Subcutaneous abdominal adipose tissue (tissue), 5 donors: ENCODE measurements around the gene BARX1.

ENCODE experiments used
- H3K27ac ChIP-seq: one replicate; pipeline ENCODE4 v1.7.0; 2013; ENCODE audit warnings: low read depth, mild to moderate bottlenecking, inconsistent platforms, low read length, moderate library complexity
- H3K27me3 ChIP-seq, 5 donors: one replicate each; pipeline ENCODE4 v1.7.0; 2013; ENCODE audit warnings: low read length in 5 of 5, inconsistent platforms in 1 of 5; ENCODE audit not compliant: control insufficient read depth in 5 of 5, insufficient read depth in 4 of 5
- H3K36me3 ChIP-seq, 5 donors: one replicate each; pipeline ENCODE4 v1.7.0; 2013; ENCODE audit warnings: low read length in 5 of 5; ENCODE audit not compliant: control insufficient read depth in 5 of 5, insufficient read depth in 5 of 5
- H3K4me1 ChIP-seq, 5 donors: one replicate each; pipeline ENCODE4 v1.7.0; 2013; ENCODE audit warnings: low read length in 5 of 5, mild to moderate bottlenecking in 3 of 5, moderate library complexity in 1 of 5; ENCODE audit not compliant: control insufficient read depth in 5 of 5, insufficient read depth in 5 of 5
- H3K4me3 ChIP-seq, 5 donors: one replicate each; pipeline ENCODE4 v1.7.0; 2013; ENCODE audit warnings: low read length in 5 of 5, low read depth in 1 of 5
- H3K9ac ChIP-seq, 5 donors: one replicate each; pipeline ENCODE4 v1.7.0; 2013; ENCODE audit warnings: low read length in 5 of 5, mild to moderate bottlenecking in 4 of 5, moderate library complexity in 3 of 5
- H3K9me3 ChIP-seq, 5 donors: one replicate each; pipeline ENCODE4 v1.7.0; 2013; ENCODE audit warnings: low read length in 5 of 5; ENCODE audit not compliant: control insufficient read depth in 5 of 5
- donor health status: healthy.
- donor health status: healthy.
- donor health status: healthy.
- donor health status: healthy.
- donor health status: healthy.

The BARX1 gene

DNA sequence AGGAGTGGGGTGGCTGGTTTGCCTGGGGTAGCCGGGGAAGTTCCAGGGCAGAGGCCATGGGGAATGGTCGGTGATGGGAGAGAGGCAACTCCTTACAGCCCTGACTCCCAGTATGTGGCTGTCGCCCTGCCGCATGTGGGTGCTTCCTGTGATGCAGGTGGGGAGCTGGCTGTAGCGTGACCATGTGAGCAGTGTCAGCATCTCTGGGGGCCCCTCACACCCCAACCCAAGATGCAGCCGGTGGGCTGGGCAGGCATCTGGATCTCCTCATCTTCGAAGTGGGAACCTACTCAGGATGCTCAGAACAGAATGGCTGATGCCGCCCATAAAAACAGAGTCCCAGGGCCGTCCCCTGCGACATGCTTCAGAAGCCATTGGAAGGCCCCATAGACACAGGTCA lies 45.0 kb downstream of the BARX1 start:
- peaks cover 26 to 40% (median 34%) of the 10 kb centered on the region in 5 donors for H3K27me3 ChIP-seq
- H3K9me3 ChIP-seq, result peaks cover 0 to 7% (median 0%) of the 10 kb centered on the region in 5 donors
- H3K4me1 ChIP-seq, result no peaks in the 10 kb centered on the region
- no peaks in the 10 kb centered on the region for H3K36me3 ChIP-seq
- H3K9ac ChIP-seq, result no peak overlapping the region
- H3K27ac ChIP-seq, result no peak overlapping the region
- no peak overlapping the region for H3K4me3 ChIP-seq

DNA sequence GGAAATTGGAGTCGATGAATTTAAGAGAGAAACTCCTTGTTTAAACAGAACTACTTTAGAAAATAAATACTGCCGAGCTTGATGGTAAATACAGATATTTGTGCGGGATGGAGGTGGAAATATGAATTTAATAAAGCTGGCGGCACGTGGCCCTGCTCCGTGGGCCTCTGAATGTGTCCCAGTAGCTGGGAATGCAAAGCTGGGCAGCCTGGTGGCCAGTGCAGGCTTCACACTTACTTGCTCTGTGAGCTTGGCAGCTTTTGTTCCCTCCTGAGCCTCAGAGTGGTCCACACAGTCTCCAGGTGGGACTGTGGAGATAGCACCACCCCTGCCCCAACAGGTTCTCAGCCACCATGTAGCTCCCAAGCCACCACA lies 45.9 kb downstream of the BARX1 start:
- no peak overlapping the region for H3K9ac ChIP-seq
- H3K4me3 ChIP-seq, result no peak overlapping the region
- no peaks in the 10 kb centered on the region for H3K4me1 ChIP-seq
- H3K9me3 ChIP-seq, result peaks cover 0 to 7% (median 0%) of the 10 kb centered on the region in 5 donors
- H3K27ac ChIP-seq, result no peak overlapping the region
- H3K27me3 ChIP-seq, result peaks cover 26 to 45% (median 33%) of the 10 kb centered on the region in 5 donors
- H3K36me3 ChIP-seq, result no peaks in the 10 kb centered on the region

DNA sequence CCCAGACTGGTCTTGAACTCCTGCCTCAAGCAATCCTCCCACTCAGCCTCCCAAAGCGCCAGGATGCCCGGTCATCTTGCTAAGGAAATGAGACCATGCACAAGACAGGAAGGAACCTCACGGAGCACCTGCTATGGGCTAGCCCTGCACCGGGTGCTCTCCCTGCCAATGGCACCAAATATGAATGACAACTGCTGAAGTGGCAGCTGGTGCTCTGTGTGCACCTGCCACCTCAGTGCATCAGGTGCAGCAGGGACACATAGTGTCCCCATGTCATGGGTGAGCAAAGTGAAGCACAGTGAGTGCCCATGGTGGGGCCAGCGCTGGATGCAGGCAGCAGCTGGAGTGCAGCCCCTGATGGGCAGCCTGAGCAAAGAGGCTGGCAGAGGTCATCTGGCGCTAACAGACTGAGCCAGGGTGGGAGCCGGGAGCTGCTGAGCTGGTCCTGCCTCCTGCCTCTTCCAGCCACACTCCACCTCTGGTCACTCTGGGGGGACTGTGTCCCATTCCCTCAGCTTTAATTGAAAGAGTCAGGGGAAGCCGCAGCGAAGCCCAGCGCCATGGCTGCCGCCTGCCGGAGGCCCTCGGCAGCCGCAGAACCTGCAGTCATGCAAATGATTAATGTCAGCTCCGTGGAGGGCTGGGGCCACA lies 46.4 kb downstream of the BARX1 start:
- peaks cover 0 to 7% (median 0%) of the 10 kb centered on the region in 5 donors for H3K9me3 ChIP-seq
- no peak overlapping the region for H3K27ac ChIP-seq
- no peak overlapping the region for H3K4me3 ChIP-seq
- no peaks in the 10 kb centered on the region for H3K4me1 ChIP-seq
- no peaks in the 10 kb centered on the region for H3K36me3 ChIP-seq
- no peak overlapping the region for H3K9ac ChIP-seq
- H3K27me3 ChIP-seq, result peaks cover 26 to 45% (median 33%) of the 10 kb centered on the region in 5 donors

DNA sequence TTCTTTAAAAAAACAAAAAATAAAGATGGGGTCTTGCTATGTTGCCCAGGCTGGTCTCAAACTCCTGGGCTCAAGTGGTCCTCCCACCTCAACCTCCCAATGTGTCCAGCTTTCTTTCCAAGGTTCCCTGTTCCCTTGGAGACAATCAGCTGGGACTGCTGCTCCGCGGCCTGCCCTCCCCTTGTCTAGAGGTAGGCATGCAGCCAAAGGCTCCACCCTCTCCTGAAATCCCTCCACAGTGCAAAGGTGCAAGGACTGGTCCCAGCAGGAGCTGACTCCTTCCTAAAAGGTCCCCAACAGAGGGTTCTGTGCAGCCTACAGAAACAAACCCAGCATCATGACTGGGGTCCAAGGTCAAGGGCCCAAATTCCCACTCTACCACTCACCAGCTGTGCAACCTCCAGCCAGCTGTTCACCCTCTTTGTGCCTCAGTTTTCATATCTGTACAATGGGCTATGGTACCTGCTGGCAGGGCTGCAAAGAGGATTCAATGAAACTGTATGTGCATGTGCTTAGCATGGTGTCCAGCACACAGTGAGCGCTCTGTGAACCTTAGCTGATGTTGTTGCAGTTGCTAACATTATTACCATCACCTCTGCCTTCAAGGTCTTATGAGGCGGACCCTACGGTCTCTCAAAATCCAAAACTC lies 47.5 kb downstream of the BARX1 start:
- H3K4me1 ChIP-seq, result no peaks in the 10 kb centered on the region

DNA sequence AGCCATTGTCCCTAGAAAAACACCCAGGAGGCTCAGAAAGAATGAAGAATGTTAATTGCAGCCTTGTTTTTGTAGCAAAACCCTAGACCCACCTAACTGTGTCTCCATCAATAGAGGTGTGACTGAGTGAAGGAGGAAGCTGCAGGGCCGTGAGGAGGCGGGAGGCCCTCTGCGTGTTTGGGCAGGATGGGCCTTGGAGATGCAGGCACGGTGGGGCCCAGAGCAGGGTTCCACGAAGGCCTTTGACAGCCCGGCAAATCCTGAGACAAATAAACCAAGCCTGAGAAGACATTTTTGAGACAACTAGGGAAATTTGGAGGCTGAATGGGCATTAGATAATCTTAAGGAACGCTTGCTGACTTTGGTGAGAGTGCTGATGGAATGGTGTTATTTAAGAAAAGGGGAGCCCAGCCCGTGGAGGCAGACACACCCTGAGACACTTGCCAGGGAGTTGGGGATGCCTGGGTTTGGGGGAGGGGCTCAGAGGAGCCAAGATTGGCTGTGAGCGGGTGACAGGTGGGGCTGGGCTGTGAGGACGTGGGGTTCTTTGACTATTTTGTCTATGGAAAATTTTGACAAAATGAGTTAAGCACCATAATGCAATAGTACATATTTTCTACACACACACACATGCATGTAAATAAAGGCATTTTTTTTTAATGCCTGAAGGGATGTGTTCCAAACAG lies 48.8 kb downstream of the BARX1 start:
- Histone ChIP-seq H3K4me1 (no peaks in the 10 kb centered on the region), H3K27me3 (peaks cover 18 to 42% (median 30%) of the 10 kb centered on the region in 5 donors), H3K27ac (no peak overlapping the region), H3K36me3 (no peaks in the 10 kb centered on the region), H3K9ac (no peak overlapping the region), H3K9me3 (peaks cover 0 to 7% (median 0%) of the 10 kb centered on the region in 5 donors), H3K4me3 (no peak overlapping the region)

More for the DNA sequence above, 47.5 kb downstream of the BARX1 start:
- Histone ChIP-seq H3K36me3 (no peaks in the 10 kb centered on the region), H3K27ac (no peak overlapping the region), H3K4me3 (no peak overlapping the region), H3K27me3 (peaks cover 25 to 45% (median 33%) of the 10 kb centered on the region in 5 donors), H3K9ac (no peak overlapping the region), H3K9me3 (peaks cover 0 to 7% (median 0%) of the 10 kb centered on the region in 5 donors)

DNA sequence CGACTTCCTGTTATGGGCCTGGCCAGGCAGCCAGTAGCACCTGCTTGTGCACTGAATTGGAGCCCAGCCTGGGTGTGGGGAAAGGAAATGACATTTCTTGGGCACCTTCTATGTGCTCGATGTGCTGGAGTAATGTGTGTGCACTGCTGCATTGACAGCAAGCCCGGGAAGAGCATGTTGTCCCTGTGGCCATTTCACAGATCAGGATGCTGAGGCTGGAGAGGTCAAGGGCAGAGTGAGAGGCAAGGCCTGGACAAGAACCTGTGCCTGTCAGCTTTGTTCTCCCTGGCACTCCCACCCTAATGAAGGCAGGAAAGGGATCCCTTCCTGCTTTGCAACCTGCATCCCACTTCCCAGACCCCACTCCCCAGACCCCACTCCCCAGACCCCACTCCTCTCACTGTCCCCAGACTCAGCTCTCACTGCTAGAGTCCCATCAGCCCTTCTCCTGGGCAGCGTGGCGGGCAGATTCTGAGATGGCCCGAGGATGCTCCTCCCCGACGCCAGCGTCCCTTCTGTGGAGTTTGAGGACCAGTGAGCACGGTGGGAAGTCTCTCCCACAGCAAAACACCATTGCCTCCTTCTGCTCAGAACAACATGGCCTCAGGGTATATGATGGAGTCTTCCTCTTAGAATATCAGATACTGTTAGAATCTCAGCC lies 49.6 kb downstream of the BARX1 start:
- peaks cover 16 to 37% (median 26%) of the 10 kb centered on the region in 5 donors for H3K27me3 ChIP-seq
- H3K36me3 ChIP-seq, result no peaks in the 10 kb centered on the region
- H3K27ac ChIP-seq, result no peak overlapping the region
- no peak overlapping the region for H3K4me3 ChIP-seq
- no peak overlapping the region for H3K9ac ChIP-seq
- H3K9me3 ChIP-seq, result peaks cover 0 to 7% (median 0%) of the 10 kb centered on the region in 5 donors
- H3K4me1 ChIP-seq, result no peaks in the 10 kb centered on the region

DNA sequence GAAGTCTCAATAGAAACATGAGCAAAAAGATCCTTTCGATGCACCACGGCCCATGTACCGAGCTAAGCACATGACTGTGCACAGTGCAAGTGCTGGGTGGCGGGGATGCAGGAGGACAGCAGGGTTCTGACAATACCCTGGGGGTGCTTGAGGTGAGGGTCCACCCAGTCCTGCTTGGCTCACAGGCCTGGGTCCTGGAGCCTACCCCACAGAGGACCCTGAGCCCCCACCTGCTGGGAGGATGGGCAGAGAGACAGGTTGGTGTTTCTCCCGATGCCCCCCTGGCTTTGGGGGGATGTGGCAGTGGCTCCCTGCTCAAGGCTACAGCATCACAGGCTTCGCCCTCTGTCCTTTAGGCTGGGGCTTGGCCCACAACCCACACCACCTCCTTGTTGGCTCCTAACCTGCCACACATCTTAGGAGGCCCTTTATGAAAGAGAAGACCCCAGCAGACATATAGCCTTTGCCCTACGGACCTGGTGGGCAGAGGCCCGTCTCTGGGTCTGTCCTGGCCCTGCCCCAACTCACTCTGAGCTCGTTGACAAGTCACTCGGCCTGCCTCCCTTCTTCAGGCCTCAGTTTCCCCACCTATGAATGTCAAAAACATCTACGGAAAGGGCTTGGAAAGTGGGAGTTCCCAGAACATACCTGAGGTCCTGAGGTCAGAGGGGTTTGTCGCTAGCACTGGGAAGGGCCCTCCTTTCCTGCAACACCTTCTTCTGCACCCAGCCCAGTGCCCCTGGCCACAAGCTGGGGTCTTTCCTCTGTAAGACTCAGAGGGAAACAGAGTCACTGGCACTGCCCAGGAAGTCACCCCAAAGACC lies 50.3 kb downstream of the BARX1 start:
- peaks cover 0 to 11% (median 6%) of the 10 kb centered on the region in 5 donors for H3K9me3 ChIP-seq
- no peaks in the 10 kb centered on the region for H3K36me3 ChIP-seq
- no peak overlapping the region for H3K27ac ChIP-seq
- H3K4me1 ChIP-seq, result no peaks in the 10 kb centered on the region
- peaks cover 15 to 29% (median 20%) of the 10 kb centered on the region in 5 donors for H3K27me3 ChIP-seq
- no peak overlapping the region for H3K4me3 ChIP-seq
- no peak overlapping the region for H3K9ac ChIP-seq

DNA sequence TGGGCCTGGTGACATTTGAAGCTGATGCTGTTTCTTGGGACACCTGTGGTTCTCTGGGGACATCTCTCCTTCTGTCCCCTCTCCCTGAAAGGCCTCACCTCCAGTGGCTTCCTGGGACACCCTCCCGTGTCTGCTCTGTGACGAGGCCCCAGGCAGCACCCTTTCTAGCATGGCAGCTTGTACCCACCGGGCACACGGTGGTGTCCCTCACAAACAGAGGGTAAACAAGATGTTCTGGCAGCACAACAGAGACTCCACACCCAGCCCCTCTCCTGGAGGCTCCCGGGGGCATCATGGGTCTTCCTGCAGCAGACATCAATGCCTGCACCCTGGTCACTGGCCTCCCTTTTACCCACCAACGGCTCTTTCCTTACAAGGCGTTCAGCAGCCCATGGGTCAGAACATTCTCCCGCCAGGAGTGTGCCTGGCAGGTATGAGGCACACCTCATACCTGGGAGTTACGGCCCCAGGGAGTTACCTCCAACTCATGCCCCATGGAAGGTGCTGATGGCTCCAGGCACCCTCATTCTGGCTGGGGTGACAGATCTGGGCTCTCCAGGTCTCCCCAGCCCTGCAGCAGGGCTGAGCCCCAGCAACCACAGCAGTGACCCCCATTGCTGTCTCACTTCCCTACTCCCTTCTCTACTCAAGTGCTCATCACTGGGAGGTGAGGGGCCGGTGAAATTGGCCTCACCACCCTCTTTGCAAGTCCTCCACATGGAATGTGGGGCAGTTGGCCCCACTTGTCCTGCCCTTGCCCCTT lies 51.1 kb downstream of the BARX1 start:
- Histone ChIP-seq H3K9me3 (peaks cover 0 to 11% (median 7%) of the 10 kb centered on the region in 5 donors), H3K36me3 (no peaks in the 10 kb centered on the region), H3K9ac (no peak overlapping the region), H3K4me1 (no peaks in the 10 kb centered on the region), H3K27ac (no peak overlapping the region), H3K4me3 (no peak overlapping the region), H3K27me3 (peaks cover 10 to 23% (median 12%) of the 10 kb centered on the region in 5 donors)
